ENCODE measurements around the gene FAM120A. TPM values are rescaled to one million over a fixed set of nuclear protein-coding genes. Genes with fewer than 3 reads are reported as not detected.

Gene FAM120A
- polyA plus RNA-seq, 1 donor from 2014 or later: 8.9 TPM

- no peaks in the 10 kb centered on the region for H3K9me2 ChIP-seq (ENCODE audit: insufficient read depth, low read length)
- TF ChIP-seq TAF1 (IDR thresholded peaks at IDR 0.05; ENCODE audit: low read depth) (no peak), CTCF (IDR thresholded peaks at IDR 0.05; ENCODE audit: poor library complexity, severe bottlenecking) (no peak), MXI1 (conservative IDR thresholded peaks at IDR 0.05; ENCODE audit: poor library complexity, severe bottlenecking) (no peak), SMC3 (conservative IDR thresholded peaks at IDR 0.05; ENCODE audit: poor library complexity) (no peak), POLR2AphosphoS5 (IDR thresholded peaks at IDR 0.05) (no peak), EP300 (conservative IDR thresholded peaks at IDR 0.05; ENCODE audit: poor library complexity, severe bottlenecking) (no peak), RAD21 (conservative IDR thresholded peaks at IDR 0.05) (no peak), EZH2 (IDR thresholded peaks at IDR 0.05; ENCODE audit: borderline replicate concordance, insufficient read depth, low read length, poor library complexity, severe bottlenecking) (no peak)
- TF ChIP-seq, protein P1, sequence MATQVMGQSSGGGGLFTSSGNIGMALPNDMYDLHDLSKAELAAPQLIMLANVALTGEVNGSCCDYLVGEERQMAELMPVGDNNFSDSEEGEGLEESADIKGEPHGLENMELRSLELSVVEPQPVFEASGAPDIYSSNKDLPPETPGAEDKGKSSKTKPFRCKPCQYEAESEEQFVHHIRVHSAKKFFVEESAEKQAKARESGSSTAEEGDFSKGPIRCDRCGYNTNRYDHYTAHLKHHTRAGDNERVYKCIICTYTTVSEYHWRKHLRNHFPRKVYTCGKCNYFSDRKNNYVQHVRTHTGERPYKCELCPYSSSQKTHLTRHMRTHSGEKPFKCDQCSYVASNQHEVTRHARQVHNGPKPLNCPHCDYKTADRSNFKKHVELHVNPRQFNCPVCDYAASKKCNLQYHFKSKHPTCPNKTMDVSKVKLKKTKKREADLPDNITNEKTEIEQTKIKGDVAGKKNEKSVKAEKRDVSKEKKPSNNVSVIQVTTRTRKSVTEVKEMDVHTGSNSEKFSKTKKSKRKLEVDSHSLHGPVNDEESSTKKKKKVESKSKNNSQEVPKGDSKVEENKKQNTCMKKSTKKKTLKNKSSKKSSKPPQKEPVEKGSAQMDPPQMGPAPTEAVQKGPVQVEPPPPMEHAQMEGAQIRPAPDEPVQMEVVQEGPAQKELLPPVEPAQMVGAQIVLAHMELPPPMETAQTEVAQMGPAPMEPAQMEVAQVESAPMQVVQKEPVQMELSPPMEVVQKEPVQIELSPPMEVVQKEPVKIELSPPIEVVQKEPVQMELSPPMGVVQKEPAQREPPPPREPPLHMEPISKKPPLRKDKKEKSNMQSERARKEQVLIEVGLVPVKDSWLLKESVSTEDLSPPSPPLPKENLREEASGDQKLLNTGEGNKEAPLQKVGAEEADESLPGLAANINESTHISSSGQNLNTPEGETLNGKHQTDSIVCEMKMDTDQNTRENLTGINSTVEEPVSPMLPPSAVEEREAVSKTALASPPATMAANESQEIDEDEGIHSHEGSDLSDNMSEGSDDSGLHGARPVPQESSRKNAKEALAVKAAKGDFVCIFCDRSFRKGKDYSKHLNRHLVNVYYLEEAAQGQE (IDR thresholded peaks at IDR 0.05; ENCODE audit: borderline replicate concordance): no peak
Observed at GRCh38 chr9:93434056-93434455, 17.4 kb upstream of the FAM120A start.

DNA sequence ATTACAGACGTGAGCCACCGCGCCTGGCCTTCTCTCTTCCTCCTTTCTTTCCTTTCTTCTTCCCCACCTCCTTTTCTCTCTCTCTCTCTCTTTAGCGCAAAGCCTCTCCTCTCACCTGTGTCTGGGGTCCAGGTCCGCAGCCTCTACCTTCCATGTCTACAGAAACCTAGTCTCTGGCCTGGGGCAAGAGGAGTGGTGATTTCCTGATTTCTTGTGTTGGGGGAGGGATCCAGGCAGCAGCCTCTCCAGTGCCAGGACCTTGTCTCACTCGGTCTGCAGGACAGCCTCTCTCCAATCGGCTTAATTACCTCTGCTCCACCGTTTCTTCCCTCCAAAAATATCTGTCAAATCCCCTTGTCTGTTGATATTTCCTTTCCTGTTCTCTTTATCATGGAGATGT lies 16.1 kb upstream of the FAM120A start:
- Histone ChIP-seq H3K27ac (ENCODE audit: low read length) (no peak overlapping the region), H3K79me2 (replicated peaks; ENCODE audit: insufficient read depth, low read length) (no peaks in the 10 kb centered on the region), H3K9ac (ENCODE audit: low read length) (no peak overlapping the region), H3K9me2 (ENCODE audit: insufficient read depth, low read length) (no peaks in the 10 kb centered on the region), H3F3A (ENCODE audit: insufficient read depth, low read length, poor library complexity, severe bottlenecking) (no peaks in the 10 kb centered on the region), H2AFZ (ENCODE audit: low read depth, low read length) (no peak overlapping the region), H3K36me3 (ENCODE audit: insufficient read depth, low read length) (no peaks in the 10 kb centered on the region), H3K9me3 (ENCODE audit: low read length) (no peaks in the 10 kb centered on the region), H3K4me3 (ENCODE audit: low read length) (no peak overlapping the region), H3K27me3 (ENCODE audit: insufficient read depth, low read depth, low read length) (no peaks in the 10 kb centered on the region), H4K20me1 (ENCODE audit: insufficient read depth) (no peaks in the 10 kb centered on the region), H3K4me2 (ENCODE audit: low read length) (no peak overlapping the region)
- TF ChIP-seq SMC3 (conservative IDR thresholded peaks at IDR 0.05; ENCODE audit: poor library complexity) (no peak), EZH2 (IDR thresholded peaks at IDR 0.05; ENCODE audit: borderline replicate concordance, insufficient read depth, low read length, poor library complexity, severe bottlenecking) (no peak), RAD21 (conservative IDR thresholded peaks at IDR 0.05) (no peak), TAF1 (IDR thresholded peaks at IDR 0.05; ENCODE audit: low read depth) (no peak), MXI1 (conservative IDR thresholded peaks at IDR 0.05; ENCODE audit: poor library complexity, severe bottlenecking) (no peak), CTCF (IDR thresholded peaks at IDR 0.05; ENCODE audit: poor library complexity, severe bottlenecking) (no peak), EP300 (conservative IDR thresholded peaks at IDR 0.05; ENCODE audit: poor library complexity, severe bottlenecking) (no peak), POLR2AphosphoS5 (IDR thresholded peaks at IDR 0.05) (no peak)
- TF ChIP-seq, protein P1 (IDR thresholded peaks at IDR 0.05; ENCODE audit: borderline replicate concordance): no peak

More at GRCh38 chr9:93434056-93434455, 17.4 kb upstream of the FAM120A start:
- Histone ChIP-seq H3K36me3 (ENCODE audit: insufficient read depth, low read length) (no peaks in the 10 kb centered on the region), H4K20me1 (ENCODE audit: insufficient read depth) (no peaks in the 10 kb centered on the region), H3K9me3 (ENCODE audit: low read length) (no peaks in the 10 kb centered on the region), H3K27me3 (ENCODE audit: insufficient read depth, low read depth, low read length) (no peaks in the 10 kb centered on the region), H3K79me2 (replicated peaks; ENCODE audit: insufficient read depth, low read length) (no peaks in the 10 kb centered on the region), H3K27ac (ENCODE audit: low read length) (no peak overlapping the region), H3K9ac (ENCODE audit: low read length) (no peak overlapping the region), H2AFZ (ENCODE audit: low read depth, low read length) (no peak overlapping the region), H3K4me2 (ENCODE audit: low read length) (no peak overlapping the region), H3F3A (ENCODE audit: insufficient read depth, low read length, poor library complexity, severe bottlenecking) (no peaks in the 10 kb centered on the region), H3K4me3 (ENCODE audit: low read length) (no peak overlapping the region)

Measured in neural cell (in vitro differentiated cells).